ENCODE data around the gene NPR2.

Gene NPR2

GRCh38 chr9:35813434-35814105, 22.2 kb downstream of the NPR2 start:
- TF ChIP-seq CTCF (IDR thresholded peaks at IDR 0.05; ENCODE audit: insufficient read depth, low read length, missing control alignments) = peak; percentile 42
- ChIA-PET POLR2A (interaction anchor here (1.2 to 1.4 kb wide), 2 partner anchors 86 kb away, joined by 3 to 4 read pairs; no protein-coding TSS in a partner anchor), CTCF (interaction anchor here (0.8 to 17.0 kb wide), 21 partner anchors 9 to 196 kb away, joined by 3 to 201 read pairs (median 6); partner anchors contain the start of genes CCDC107, HRCT1, NPR2 and RMRP)
- DNase-seq (ENCODE audit: low read depth, low spot score) = no peak
- H3K4me3 ChIP-seq (ENCODE audit: low read depth, low read length) = no peak overlapping the region

GRCh38 chr9:35814106-35814840, 22.9 kb downstream of the NPR2 start:
- DNase-seq (ENCODE audit: low read depth, low spot score) = no peak
- ChIA-PET POLR2A (interaction anchor here (0.6 to 1.2 kb wide), 3 partner anchors 16 to 144 kb away, joined by 3 to 5 read pairs (median 4); no protein-coding TSS in a partner anchor), CTCF (interaction anchor here (0.6 to 17.0 kb wide), 23 partner anchors 10 to 218 kb away, joined by 3 to 201 read pairs (median 3); partner anchors contain the start of genes CCDC107, HRCT1, NPR2 and RMRP)
- H3K4me3 ChIP-seq (ENCODE audit: low read depth, low read length) = peak overlapping the region; percentile 87
- TF ChIP-seq CTCF (IDR thresholded peaks at IDR 0.05; ENCODE audit: insufficient read depth, low read length, missing control alignments) = peak; percentile 57

- CTCF ChIA-PET = interaction anchor here (0.6 to 17.0 kb wide), 18 partner anchors 9 to 217 kb away, joined by 3 to 201 read pairs (median 4); partner anchors contain the start of genes CCDC107, HRCT1, NPR2 and RMRP
- H3K4me3 ChIP-seq (ENCODE audit: low read depth, low read length) = peak within 1 kb of the TSS; percentile 87
- POLR2A ChIA-PET = interaction anchor here (1.1 to 1.2 kb wide), 2 partner anchors 16 to 87 kb away, joined by 4 to 5 read pairs; no protein-coding TSS in a partner anchor
Observed at GRCh38 chr9:35814841-35815543, 23.6 kb downstream of the NPR2 start, which contains the start of gene HINT2. HINT2 (minus strand) TSS chr9:35815042; CDS start chr9:35814979, 63 bp downstream.

GRCh38 chr9:35816708-35817107, 25.3 kb downstream of the NPR2 start:
- no peak for DNase-seq (ENCODE audit: low read depth, low spot score)
- ChIA-PET POLR2A (no interaction called here), CTCF (interaction anchor here (1.0 kb wide), 1 partner anchor 9 kb away, joined by 3 read pairs; no protein-coding TSS in a partner anchor)
- no peak for TF ChIP-seq CTCF (IDR thresholded peaks at IDR 0.05; ENCODE audit: insufficient read depth, low read length, missing control alignments)
- no peak overlapping the region for H3K4me3 ChIP-seq (ENCODE audit: low read depth, low read length)

More at GRCh38 chr9:35814841-35815543, 23.6 kb downstream of the NPR2 start, which contains the start of gene HINT2:
- peak; percentile 94 for DNase-seq (ENCODE audit: low read depth, low spot score)
- TF ChIP-seq CTCF (IDR thresholded peaks at IDR 0.05; ENCODE audit: insufficient read depth, low read length, missing control alignments) = no peak

GRCh38 chr9:35818341-35818740, 26.9 kb downstream of the NPR2 start:
- CTCF ChIA-PET = no interaction called here
- DNase-seq (ENCODE audit: low read depth, low spot score) = no peak
- POLR2A ChIA-PET = no interaction called here
- H3K4me3 ChIP-seq (ENCODE audit: low read depth, low read length) = no peak overlapping the region
- TF ChIP-seq CTCF (IDR thresholded peaks at IDR 0.05; ENCODE audit: insufficient read depth, low read length, missing control alignments) = no peak

All from AG04449 (cell line).